GM21526 (cell line): ENCODE data around the gene MAST1.
A peak's percentile ranks its signal among the peaks of the same experiment; 100 is the strongest.
"Not testable (repeated sequence)": the region's sequence is repeated elsewhere in the genome, so short reads cannot be mapped to it uniquely, and the experiment has no call there.

Source experiments
- ATAC-seq: cut with Tn5 transposase; IDR thresholded peaks from one replicate; pipeline ENCODE4 v1.9.1; 2021; ENCODE audit warnings: moderate library complexity; ENCODE audit not compliant: unreplicated experiment, low FRiP score

Gene MAST1

DNA sequence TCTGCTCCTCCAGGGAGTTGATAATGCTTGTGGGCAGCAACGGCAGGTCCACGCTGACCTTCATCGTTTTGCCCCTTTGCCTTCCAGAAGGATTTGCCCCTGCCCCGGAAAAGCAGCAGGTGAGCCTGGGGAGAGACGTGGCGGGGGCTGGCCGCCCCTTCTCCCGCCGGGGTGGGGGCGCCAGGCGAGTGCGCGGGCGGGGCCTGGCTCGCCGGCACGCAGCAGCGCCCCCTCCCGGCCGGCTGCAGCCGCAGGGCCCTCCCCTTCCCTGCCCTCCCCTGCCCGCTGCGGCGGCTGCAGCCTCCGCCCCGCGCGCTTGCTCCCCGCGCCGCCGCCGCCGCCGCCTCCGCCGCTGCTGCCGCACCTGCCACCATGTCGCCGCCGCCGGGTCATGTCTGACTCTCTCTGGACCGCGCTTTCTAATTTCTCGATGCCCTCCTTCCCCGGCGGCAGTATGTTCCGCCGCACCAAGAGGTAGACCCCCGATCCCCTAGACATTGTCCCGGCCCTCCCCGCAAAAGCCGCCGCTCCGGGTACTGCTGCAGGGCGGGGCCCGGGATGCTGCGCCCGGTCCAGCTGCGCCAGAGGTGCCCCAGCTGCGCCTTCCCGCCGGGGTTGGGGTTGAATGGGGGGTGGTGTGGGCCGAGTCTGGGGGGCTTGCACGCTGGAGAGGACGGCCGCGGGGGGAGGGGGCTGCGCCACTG lies at the start of gene MAST1:
Gene MAST1, plus strand, starts transcription at position 334 of the 704 bp plus-strand sequence. Its CDS starts 58 bp downstream, at position 392.
- no peak for ATAC-seq

DNA sequence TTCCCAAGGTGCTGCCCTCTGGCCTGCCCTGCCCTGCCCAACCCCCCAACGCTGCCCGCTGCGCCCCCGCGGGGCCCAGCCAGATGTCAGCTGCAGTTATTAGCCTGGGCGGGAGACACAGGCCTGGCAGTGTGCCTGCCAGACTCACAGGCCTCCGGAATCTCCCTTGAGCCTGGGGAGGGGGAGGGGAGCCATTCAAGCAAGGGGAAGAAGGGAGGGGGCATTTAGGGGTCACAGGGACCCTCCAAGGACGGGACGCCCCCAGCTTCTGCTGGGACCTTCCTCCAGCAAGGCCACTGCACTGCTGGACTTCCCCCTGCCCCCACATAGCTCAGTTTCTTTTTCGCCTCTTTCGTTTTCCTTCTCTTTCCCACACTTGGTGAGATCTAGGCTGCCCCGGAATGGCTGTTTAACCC lies 49.6 kb upstream of the MAST1 start:
- ATAC-seq, result no peak

DNA sequence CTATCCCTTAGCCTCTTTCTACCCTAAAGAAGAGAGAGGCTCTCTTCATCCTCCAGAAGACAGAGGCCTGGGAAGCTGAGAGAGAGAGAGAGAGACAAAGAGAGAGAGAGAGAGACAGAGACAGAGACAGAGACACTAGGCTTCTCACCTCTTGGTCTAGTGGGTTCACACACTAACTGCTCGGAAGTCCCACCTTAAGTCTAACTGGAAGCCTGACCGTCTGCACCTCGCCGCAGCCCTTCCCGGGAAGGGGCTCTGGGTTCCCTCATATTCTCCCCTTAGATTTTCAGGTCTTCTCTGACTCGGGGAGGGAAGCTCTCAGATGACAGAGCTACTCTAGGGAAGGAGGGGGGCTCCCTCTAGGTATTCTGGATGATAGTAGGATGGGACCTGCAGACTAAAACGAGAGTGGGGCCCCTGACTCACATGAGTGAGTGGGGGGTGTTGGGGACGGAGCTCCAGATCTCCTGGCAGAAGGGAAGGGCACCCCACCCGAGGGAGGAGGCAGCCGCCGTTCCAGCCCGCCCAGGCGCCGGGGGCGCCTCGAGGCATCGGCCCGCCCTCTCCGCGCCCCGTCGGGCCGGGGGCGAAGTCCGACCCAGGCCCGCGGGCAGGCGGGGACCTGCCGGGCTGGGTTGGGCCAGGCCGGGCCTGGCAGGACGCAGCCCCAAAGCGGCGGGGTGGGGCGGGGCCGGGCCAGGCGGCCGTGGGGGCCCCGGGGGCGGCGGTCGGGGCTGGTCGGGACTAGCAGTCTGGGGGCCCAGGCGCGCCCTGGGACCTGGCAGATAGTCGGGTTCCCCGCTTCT lies 49.0 kb upstream of the MAST1 start:
- ATAC-seq, result peak; percentile 0

DNA sequence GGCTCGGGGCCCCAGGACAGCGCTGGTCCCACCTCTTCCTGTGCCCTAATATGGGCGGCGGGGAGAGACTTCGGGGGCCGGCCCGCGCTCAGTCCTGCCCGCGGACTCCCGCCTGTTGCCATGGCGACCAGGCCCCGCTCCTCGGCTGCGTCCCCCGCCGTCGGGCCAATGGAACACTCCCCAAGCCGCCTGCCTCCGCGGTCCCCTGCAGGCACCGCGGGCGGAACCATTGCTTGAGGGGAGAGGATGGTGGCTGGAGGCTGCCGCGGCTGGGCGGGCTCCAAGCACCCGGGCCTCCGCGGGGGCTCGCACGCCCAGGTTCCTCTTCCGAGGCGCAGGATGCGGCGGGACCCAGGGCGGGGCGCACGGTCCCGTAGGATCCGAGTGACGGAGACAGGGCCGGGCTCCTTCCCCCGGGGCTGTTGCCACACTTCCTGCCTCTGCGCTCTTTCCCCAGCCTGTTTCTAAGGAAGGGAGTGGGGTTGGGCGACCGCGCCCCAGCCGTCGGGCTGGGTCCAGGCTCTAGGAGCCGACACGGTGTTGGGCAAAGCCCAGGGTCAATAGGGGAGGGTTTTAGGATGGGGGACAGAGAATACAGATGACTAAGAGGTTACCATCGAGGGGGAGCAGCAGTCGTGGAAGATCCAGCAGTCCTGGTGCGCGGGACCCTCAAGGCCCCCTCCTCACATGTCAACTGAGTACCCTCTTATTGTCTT lies 48.3 kb upstream of the MAST1 start:
- ATAC-seq, result peak; percentile 28

DNA sequence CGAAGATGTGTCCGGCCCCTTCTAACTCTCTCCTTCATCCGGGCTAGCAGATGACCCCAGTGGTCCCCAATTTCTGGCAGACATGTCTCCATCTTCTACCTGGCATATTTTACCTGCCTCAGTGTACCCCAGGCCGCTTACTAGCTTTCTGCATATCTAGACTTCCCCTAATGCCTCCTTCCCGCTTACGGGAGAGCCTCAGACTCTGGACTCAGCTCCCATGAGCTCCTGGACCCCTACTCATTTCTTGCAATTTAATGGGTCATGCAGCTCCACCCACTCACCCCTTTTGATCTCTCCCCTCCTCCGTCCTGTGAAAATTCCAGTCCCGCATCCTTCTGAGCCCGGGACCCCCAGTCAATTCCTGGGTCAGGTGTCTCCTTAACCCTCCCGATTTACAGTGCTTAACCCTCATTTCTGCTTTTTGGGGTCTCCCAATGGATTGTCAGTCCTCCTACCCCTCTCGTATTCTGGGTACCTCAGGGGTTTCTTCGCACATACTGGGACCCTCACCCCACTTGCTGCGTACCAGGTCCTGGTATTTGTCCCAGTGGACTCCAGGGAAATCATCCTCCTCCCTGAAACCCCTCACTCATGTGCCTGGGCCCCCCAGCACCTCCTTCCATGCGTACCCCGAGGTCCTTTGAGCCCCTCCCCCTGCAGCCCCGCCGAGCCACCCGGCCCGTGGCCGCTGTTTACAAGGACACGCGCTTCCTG lies 47.5 kb upstream of the MAST1 start:
- no peak for ATAC-seq

DNA sequence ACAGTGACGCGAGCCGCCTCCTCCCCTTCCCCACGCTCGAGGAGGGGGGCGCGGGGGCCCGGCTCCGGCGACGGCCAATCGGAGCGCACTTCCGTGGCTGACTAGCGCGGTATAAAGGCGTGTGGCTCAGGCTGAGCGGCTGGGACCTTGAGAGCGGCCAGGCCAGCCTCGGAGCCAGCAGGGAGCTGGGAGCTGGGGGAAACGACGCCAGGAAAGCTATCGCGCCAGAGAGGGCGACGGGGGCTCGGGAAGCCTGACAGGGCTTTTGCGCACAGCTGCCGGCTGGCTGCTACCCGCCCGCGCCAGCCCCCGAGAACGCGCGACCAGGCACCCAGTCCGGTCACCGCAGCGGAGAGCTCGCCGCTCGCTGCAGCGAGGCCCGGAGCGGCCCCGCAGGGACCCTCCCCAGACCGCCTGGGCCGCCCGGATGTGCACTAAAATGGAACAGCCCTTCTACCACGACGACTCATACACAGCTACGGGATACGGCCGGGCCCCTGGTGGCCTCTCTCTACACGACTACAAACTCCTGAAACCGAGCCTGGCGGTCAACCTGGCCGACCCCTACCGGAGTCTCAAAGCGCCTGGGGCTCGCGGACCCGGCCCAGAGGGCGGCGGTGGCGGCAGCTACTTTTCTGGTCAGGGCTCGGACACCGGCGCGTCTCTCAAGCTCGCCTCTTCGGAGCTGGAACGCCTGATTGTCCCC lies 46.8 kb upstream of the MAST1 start, which contains the start of gene JUNB:
Gene JUNB, plus strand, starts transcription at position 142 of the 706 bp plus-strand sequence. Its CDS starts 286 bp downstream, at position 428.
- ATAC-seq, result peak; percentile 29

DNA sequence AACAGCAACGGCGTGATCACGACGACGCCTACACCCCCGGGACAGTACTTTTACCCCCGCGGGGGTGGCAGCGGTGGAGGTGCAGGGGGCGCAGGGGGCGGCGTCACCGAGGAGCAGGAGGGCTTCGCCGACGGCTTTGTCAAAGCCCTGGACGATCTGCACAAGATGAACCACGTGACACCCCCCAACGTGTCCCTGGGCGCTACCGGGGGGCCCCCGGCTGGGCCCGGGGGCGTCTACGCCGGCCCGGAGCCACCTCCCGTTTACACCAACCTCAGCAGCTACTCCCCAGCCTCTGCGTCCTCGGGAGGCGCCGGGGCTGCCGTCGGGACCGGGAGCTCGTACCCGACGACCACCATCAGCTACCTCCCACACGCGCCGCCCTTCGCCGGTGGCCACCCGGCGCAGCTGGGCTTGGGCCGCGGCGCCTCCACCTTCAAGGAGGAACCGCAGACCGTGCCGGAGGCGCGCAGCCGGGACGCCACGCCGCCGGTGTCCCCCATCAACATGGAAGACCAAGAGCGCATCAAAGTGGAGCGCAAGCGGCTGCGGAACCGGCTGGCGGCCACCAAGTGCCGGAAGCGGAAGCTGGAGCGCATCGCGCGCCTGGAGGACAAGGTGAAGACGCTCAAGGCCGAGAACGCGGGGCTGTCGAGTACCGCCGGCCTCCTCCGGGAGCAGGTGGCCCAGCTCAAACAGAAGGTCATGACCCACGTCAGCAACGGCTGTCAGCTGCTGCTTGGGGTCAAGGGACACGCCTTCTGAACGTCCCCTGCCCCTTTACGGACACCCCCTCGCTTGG lies 46.1 kb upstream of the MAST1 start:
- no peak for ATAC-seq

DNA sequence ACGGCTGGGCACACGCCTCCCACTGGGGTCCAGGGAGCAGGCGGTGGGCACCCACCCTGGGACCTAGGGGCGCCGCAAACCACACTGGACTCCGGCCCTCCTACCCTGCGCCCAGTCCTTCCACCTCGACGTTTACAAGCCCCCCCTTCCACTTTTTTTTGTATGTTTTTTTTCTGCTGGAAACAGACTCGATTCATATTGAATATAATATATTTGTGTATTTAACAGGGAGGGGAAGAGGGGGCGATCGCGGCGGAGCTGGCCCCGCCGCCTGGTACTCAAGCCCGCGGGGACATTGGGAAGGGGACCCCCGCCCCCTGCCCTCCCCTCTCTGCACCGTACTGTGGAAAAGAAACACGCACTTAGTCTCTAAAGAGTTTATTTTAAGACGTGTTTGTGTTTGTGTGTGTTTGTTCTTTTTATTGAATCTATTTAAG lies 45.4 kb upstream of the MAST1 start:
- ATAC-seq, result no peak

DNA sequence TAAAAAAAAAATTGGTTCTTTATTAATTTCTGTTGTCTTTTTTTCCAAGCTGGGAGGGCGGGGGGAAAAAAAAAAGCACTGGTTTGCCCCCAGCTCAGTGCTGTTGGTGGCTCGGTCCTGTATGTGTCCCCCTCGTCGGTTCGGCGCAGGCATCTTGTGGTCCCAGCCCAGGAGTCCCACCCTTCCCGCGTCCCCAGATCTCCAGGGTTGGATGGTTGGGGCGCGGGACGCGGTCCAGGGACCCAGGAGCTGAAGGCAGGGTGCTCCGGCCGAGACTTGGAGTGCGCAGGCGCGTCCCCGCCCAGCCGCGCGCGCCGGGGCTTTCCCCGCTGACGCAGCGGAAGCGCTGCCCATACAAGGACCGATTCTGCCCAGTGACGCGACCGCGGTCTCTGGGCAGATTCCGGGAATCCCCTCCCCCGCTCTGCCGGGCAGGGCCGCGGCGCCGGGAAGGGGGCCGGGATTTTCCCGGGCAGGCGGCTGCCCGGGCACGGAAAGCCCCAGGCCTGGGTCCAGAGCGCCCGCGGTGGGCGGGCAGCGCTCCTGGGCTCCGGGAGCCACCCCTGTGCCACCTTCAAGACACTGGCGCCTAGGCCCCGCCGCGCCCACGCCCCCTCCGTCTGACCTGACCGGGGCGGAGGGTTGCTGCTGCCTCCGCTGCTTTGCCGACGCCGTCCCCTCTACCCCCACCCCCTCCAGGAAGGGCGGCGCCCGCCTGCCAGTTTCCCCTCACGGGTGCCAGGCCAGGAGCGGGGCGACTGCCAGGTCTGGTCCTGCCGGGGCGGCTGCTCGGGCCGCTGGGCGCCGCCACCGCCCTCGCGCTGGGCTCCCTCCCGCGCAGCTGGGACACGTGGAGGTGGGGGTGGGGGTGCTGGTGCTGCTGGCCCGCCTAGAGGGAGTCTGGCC lies 44.8 kb upstream of the MAST1 start:
- no peak for ATAC-seq

DNA sequence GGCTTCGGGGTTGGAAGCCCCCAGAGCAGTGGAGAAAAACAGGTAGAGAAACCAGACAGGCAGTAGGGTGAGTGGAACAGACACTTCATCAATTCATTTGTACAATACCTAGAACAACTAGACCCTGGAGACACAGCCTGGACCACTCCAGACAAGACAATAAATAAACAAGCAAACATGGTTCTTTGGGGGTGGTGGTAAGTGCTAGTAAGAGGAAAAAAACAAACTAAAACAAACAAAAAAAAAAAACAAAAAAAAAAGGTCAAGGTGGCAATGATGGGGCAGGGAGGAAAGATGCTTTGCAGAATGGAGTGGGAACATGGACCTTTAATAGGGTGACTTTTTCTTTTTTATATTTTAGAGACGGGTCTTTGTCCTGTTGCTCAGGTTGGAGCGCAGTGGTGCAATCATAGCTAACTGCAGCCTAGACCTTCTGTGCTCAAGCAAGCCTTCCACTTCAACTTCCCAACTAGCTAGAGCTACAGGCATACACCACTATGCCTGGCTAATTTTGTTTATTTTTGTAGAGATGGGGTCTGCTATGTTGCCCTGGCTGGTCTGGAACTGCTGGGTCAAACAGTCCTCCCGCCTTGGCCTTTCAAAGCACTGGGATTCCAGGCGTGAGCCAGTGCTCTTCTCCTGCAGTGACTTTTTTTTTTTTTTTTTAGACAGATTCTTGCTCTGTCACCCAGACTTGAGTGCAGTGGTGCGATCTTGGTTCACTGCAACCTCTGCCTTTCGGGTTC lies 43.9 kb upstream of the MAST1 start:
- ATAC-seq, result no peak

DNA sequence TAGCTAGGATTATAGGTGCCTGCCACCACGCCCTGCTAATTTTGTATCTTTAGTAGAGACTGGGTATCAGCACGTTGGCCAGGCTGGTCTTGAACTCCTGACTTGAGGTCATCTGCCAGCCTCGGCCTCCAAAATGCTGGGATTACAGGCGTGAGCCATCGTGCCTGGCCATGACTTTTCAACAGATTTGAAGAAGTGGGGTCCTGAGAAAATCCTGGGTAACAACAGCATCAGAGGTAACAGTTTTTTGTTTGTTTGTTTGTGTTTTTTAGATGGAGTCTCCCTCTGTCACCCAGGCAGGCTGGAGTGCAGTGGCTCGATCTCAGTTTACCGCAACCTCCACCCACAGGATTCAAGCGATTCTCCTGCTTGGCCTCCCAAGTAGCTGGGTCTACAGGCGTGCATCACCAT lies 43.3 kb upstream of the MAST1 start:
- no peak for ATAC-seq

DNA sequence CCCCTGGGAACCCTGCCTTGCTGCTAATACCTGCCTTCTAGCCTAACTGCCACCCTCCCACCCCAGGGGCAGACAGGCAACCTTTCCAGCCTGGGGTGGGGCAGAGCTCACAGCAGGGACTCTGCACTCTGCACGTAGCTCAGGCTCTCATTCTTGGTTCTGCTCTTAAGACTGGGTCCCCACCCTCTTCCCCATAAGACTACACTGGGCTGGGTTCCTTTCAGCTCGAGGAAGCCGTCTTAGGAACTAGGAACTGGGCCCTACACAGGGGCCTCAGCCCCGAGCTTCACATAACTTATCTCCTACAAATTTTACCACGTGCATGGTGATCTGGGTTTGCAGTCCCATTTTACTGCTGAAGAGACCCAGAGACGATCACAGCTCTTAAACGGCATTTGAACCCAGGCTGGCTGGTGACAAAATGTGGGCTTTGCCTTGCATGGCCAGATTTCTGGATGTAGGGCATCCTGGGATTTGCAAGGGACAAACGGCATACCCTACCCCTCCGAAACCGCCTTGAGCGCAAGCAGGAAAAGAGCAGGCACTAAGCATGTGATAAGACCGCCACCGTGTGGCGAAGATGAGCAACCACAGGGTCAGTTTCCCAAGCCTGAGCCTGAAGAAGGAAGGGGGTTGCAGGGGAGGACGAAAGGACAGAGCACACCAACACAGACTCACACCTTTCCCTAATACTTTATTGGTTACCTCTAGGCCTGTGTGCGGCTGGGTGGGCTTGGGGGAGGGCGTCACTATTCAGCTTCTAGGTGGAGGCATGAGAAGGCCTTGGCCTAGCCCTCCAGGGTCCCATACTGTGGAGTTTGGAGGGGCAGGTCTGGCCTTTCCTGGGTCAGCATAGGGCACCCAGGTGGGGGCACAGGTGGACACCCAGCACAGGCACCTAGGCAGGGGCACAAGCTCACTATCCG lies 41.9 kb upstream of the MAST1 start:
- no peak for ATAC-seq

DNA sequence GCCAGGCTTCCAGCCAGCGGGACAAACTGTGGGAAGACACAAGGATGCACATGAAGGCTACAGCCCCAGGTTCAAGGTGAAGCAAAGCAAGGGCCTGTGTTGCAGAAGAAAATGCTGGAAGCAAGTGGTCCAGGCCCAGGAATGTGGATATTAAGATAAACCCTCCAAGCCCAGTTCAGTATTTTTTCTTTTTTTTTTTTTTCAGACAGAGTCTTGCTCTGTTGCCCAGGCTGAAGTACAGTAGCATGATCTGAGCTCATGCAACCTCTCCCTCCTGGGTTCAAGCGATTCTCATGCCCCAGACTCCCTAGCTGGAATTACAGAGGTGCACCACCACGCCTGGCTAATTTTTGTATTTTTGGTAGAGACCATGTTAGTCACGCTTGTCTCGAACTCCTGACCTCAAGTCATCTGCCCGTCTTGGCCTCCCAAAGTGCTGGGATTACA lies 41.2 kb upstream of the MAST1 start:
- ATAC-seq, result no peak

DNA sequence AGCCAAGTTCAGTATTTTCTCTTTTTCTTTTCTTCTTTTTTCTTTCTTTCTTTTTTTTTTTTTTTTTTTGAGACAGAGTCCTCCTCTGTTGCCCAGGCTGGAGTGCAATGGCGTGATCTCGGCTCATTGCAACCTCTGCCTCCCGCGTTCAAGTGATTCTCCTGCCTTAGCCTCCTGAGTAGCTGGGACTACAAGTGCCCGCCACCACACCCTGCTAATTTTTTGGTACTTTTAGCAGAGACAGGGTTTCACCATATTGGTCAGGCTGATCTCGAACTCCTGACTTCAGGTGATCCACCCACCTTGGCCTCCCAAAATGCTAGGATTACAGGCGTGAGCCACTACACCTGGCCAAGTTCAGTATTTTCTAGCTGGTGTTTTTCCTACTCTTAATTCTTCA lies 40.7 kb upstream of the MAST1 start:
- ATAC-seq, result not testable (repeated sequence)

DNA sequence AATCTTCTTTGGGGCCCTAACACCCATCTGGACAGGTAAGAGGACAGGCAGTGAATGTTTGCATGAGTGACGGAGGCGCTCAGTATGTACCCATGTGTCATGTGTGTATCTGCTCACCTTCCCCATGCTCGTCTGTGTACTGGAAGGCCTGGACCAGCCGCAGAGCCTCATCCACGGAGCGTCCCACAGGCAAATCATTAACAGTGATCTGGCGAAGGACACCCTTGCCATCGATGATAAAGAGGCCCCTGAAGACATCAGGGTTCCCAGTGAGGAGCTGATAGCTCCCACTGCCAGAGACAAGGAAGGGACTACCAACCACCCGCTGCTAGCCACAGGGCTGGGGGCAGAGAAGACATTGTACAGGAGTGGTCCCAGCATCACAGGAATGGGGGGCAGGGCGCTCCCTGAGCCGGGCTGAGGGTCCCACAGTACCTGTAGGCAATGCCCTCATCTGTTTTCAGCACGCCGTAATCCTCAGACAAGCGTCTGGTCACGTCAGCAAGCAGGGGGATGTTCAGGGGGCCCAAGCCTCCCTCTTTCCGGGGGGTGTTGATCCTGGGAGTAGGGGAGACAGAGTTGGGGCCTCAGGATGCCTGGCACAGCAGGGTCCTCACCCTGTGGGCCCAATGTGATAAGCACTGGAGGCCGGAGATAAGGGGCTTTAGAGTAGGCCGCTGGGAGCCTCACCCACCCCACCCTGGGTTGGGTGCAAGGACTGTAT lies 38.4 kb upstream of the MAST1 start:
- no peak for ATAC-seq

DNA sequence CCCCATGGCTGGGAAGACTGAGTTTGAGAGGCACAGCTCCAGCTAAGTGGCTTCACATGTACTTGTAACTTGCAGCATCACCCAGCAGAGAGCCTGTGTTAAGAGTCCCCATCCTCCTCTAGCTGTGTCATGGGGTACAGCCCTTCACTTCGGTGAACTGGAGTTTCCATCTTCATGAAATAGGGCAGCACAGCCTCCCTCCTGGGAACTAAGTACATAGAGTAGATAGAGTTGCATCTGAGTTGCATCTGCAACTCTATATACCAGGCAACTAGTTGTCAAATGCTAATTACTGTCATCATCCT lies 37.9 kb upstream of the MAST1 start:
- ATAC-seq, result no peak
